B cell (primary cell): ENCODE data around the gene TEAD3. TPM values are rescaled to one million over a fixed set of nuclear protein-coding genes. Genes with fewer than 3 reads are reported as not detected.

Experiments used
- ATAC-seq: fragments of 200-7000 bp; cut with Tn5 transposase; one replicate; pipeline ENCODE4 v1.10.0; 2021; ENCODE audit warnings: low read depth, mild to moderate bottlenecking, moderate number of reproducible peaks, moderate library complexity
- CTCF ChIA-PET: fragments of 350-600 bp; sonication (Branson Sonifier 250); formaldehyde crosslinking; loops from one replicate; lab custom pipeline; 2021; ENCODE audit warnings: antibody characterized with exemption, inconsistent platforms; lab: Charles Lee
- POLR2A ChIA-PET: fragments of 350-600 bp; sonication (Branson Sonifier 250); formaldehyde crosslinking; loops from one replicate; lab custom pipeline; 2021; ENCODE audit warnings: antibody characterized with exemption; lab: Charles Lee
- DNase-seq: peaks from one replicate; pipeline ENCODE4 v3.0.0; 2013
- H2AFZ ChIP-seq: 2 replicates; pipeline ENCODE4 v1.6.1; 2012; ENCODE audit warnings: mild to moderate bottlenecking, low read depth, low read length; ENCODE audit not compliant: insufficient read depth, poor library complexity, severe bottlenecking
- H3K27ac ChIP-seq, 2 donors: 1 replicate in 1 of 2; 2 replicates in 1 of 2; pipeline ENCODE4 v1.5.1; 2012 to 2013; ENCODE audit warnings: low read length in 2 of 2, mild to moderate bottlenecking in 2 of 2, moderate library complexity in 1 of 2
- H3K27me3 ChIP-seq, 4 experiments: fragments of 200-600 bp in 1 of 4; sonication (generic) in 1 of 4; replicated peaks in 1 of 4; 1 replicate in 2 of 4; 2 replicates in 2 of 4; pipeline versions ENCODE4 v1.6.1 to v1.7.0; 2013 to 2016; ENCODE audit warnings: low read length in 3 of 4, mild to moderate bottlenecking in 2 of 4, mixed read lengths in 1 of 4, moderate library complexity in 1 of 4; ENCODE audit not compliant: insufficient read depth in 4 of 4, control insufficient read depth in 3 of 4; ENCODE audit errors: control extremely low read depth in 1 of 4
- H3K36me3 ChIP-seq, 2 experiments: replicated peaks in 1 of 2; 1 replicate in 1 of 2; 2 replicates in 1 of 2; pipeline versions ENCODE4 v1.6.1 to v1.7.1; 2013; ENCODE audit warnings: low read length in 1 of 2; ENCODE audit not compliant: insufficient read depth in 2 of 2, control insufficient read depth in 1 of 2; ENCODE audit errors: control extremely low read depth in 1 of 2, extremely low read depth in 1 of 2
- H3K4me1 ChIP-seq, 2 donors: fragments of 200-600 bp in 1 of 2; sonication (generic) in 1 of 2; 1 replicate in 1 of 2; 2 replicates in 1 of 2; pipeline versions ENCODE4 v1.5.1 to v1.6.1; 2013 to 2017; ENCODE audit warnings: low read length in 2 of 2; ENCODE audit not compliant: control insufficient read depth in 2 of 2, insufficient read depth in 2 of 2
- H3K4me2 ChIP-seq: replicated peaks from 2 replicates; pipeline ENCODE3; 2012; ENCODE audit warnings: mild to moderate bottlenecking, low read depth, low read length; ENCODE audit not compliant: poor library complexity, severe bottlenecking
- H3K4me3 ChIP-seq, 5 experiments: fragments of 200-600 bp in 1 of 5; sonication (generic) in 1 of 5; 1 replicate in 3 of 5; 2 replicates in 2 of 5; pipeline versions ENCODE4 v1.5.1 to v1.7.0; 2011 to 2016; ENCODE audit warnings: low read length in 4 of 5, mild to moderate bottlenecking in 4 of 5, low read depth in 2 of 5, control low read depth in 1 of 5, moderate library complexity in 1 of 5; ENCODE audit not compliant: insufficient read depth in 1 of 5; ENCODE audit errors: control extremely low read depth in 1 of 5, extremely low read depth in 1 of 5
- H3K79me2 ChIP-seq: fragments of 200-600 bp; sonication (generic); one replicate; pipeline ENCODE4 v1.6.0; 2016; ENCODE audit warnings: low read length; ENCODE audit not compliant: control insufficient read depth, insufficient read depth
- H3K9ac ChIP-seq: fragments of 200-600 bp; sonication (generic); 2 replicates; pipeline ENCODE4 v1.6.1; 2017; ENCODE audit warnings: mild to moderate bottlenecking, low read length, moderate library complexity
- H3K9me3 ChIP-seq, 3 donors: one replicate each; pipeline versions ENCODE4 v1.6.1 to v1.7.1; 2013; ENCODE audit warnings: low read length in 2 of 3; ENCODE audit not compliant: control insufficient read depth in 2 of 3, insufficient read depth in 1 of 3; ENCODE audit errors: control extremely low read depth in 1 of 3
- H4K20me1 ChIP-seq: 2 replicates; pipeline ENCODE4 v1.6.0; 2012; ENCODE audit warnings: mild to moderate bottlenecking, low read length; ENCODE audit not compliant: insufficient read depth, control insufficient read depth, poor library complexity, severe bottlenecking
- H3K27ac Mint-ChIP-seq: one replicate; pipeline ENCODE4 v1.8.0; 2021; ENCODE audit warnings: mixed read lengths
- H3K27me3 Mint-ChIP-seq: one replicate; pipeline ENCODE4 v1.8.0; 2021; ENCODE audit warnings: mixed read lengths
- H3K4me1 Mint-ChIP-seq: one replicate; pipeline ENCODE4 v1.8.0; 2021; ENCODE audit warnings: mixed read lengths
- H3K4me3 Mint-ChIP-seq: one replicate; pipeline ENCODE4 v1.8.0; 2021; ENCODE audit warnings: mixed read lengths
- H3K9me3 Mint-ChIP-seq: one replicate; pipeline ENCODE4 v1.8.0; 2022; ENCODE audit warnings: mixed read lengths; ENCODE audit not compliant: insufficient read depth
- EZH2 ChIP-seq: IDR thresholded peaks from 2 replicates; pipeline ENCODE4 v1.6.1; 2012; ENCODE audit warnings: borderline replicate concordance, low read depth, mild to moderate bottlenecking, moderate library complexity, low read length; ENCODE audit not compliant: insufficient read depth, poor library complexity, severe bottlenecking
- WGBS: methylation state at CpG from one replicate; pipeline ENCODE4 v1.1.5; 2013; ENCODE audit warnings: missing lambda C conversion rate; ENCODE audit not compliant: insufficient coverage; 5-methylcytosine and 5-hydroxymethylcytosine counted together
- intact Hi-C: fragments of 100-400 bp; cut with micrococcal nuclease; formaldehyde crosslinking; loops from one replicate; pipeline ENCODE4 v1.10.0; 2022
- polyA plus RNA-seq: library from polyadenylated mRNA; depleted of rRNA; stranded (reverse); fragments of >200 nt; gene quantifications from 2 replicates; pipeline ENCODE4 v1.2.3, GENCODE V29; 2012
- total RNA-seq, 2 donors: library from RNA; stranded (reverse); fragments of 120-200 nt in 1 of 2; gene quantifications; 1 replicate in 1 of 2; 2 replicates in 1 of 2; pipeline versions ENCODE4 v1.2.3 to v1.2.4, GENCODE V29; 2013 to 2022
- TF ChIP-seq, protein P1 (sequence below): fragments of 200-600 bp; IDR thresholded peaks from one replicate; pipeline ENCODE4 v1.8.0; 2022; ENCODE audit warnings: antibody characterized with exemption, mild to moderate bottlenecking

The TEAD3 gene
- total and polyA plus RNA-seq, 2 donors (not counting 1 experiment from before 2014, with no cell fraction given), result 0.17 TPM; not detected in 1

DNA sequence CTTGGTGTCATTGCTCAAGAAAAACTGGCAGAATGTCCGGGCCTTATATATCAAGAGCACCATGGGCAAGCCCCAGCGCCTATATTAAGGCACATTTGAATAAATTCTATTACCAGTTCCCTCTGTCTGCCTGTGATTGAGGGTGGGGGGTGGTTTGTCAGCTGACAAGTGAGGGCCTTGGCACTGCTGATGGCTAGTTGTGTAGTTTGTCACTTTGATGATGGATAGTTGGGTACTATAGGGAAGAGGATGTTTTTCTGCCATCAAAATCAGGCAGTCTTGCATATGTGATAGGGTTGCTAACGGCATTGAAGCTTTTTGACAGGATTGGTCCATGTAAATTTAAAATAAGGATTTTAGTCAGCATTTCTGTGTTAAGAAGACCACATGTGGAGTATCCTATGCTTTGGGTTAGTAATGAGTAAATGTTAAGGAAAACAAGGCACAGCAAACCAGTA lies 26.2 kb downstream of the TEAD3 start:
- H3K4me1 ChIP-seq, result peaks cover 19 to 34% of the 10 kb centered on the region in 2 donors
- H4K20me1 ChIP-seq, result peaks cover 25% of the 10 kb centered on the region
- peaks cover 8% of the 10 kb centered on the region for H3K79me2 ChIP-seq
- no peaks in the 10 kb centered on the region for H3K27me3 Mint-ChIP-seq
- no peak overlapping the region for H2AFZ ChIP-seq
- no peaks in the 10 kb centered on the region for H3K27me3 ChIP-seq
- peak overlapping the region in 1 of 2 donors; percentile 91 for H3K27ac ChIP-seq
- TF ChIP-seq, protein P1, sequence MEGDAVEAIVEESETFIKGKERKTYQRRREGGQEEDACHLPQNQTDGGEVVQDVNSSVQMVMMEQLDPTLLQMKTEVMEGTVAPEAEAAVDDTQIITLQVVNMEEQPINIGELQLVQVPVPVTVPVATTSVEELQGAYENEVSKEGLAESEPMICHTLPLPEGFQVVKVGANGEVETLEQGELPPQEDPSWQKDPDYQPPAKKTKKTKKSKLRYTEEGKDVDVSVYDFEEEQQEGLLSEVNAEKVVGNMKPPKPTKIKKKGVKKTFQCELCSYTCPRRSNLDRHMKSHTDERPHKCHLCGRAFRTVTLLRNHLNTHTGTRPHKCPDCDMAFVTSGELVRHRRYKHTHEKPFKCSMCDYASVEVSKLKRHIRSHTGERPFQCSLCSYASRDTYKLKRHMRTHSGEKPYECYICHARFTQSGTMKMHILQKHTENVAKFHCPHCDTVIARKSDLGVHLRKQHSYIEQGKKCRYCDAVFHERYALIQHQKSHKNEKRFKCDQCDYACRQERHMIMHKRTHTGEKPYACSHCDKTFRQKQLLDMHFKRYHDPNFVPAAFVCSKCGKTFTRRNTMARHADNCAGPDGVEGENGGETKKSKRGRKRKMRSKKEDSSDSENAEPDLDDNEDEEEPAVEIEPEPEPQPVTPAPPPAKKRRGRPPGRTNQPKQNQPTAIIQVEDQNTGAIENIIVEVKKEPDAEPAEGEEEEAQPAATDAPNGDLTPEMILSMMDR, result no peak
- TF ChIP-seq EZH2, result no peak
- peaks cover 0 to 50% of the 10 kb centered on the region in 2 experiments for H3K36me3 ChIP-seq
- peaks cover 42% of the 10 kb centered on the region for H3K4me1 Mint-ChIP-seq
- WGBS, result 78% methylated on average over 1 of the region's 3 CpGs
- H3K4me3 ChIP-seq, result no peak overlapping the region
- H3K9me3 Mint-ChIP-seq, result no peaks in the 10 kb centered on the region
- DNase-seq, result no peak
- H3K4me2 ChIP-seq, result peak overlapping the region; percentile 82
- H3K9me3 ChIP-seq, result no peaks in the 10 kb centered on the region
- H3K27ac Mint-ChIP-seq, result peak overlapping the region; percentile 99
- H3K9ac ChIP-seq, result no peak overlapping the region
- CTCF ChIA-PET, result interaction anchor here (4.1 to 7.9 kb wide), 2 partner anchors 18 to 175 kb away, joined by 16 to 127 read pairs; partner anchors contain the start of gene FANCE
- no peak for ATAC-seq
- intact Hi-C loops, result no loop called here
- H3K4me3 Mint-ChIP-seq, result peak overlapping the region; percentile 99
- POLR2A ChIA-PET, result interaction anchor here (0.7 kb wide), 3 partner anchors 13 to 135 kb away, joined by 3 to 4 read pairs (median 4); no protein-coding TSS in a partner anchor
